ENCODE results near the gene TAF1A.

Gene TAF1A

GRCh38 chr1:222561656-222562055, 28.1 kb downstream of the TAF1A start:
- DNase-seq: no peak
- H3K36me3 ChIP-seq (ENCODE audit: control insufficient read depth, insufficient read depth, low read length): peaks cover 13% of the 10 kb centered on the region
- H3K27me3 ChIP-seq (replicated peaks; ENCODE audit: control insufficient read depth, insufficient read depth, low read length, poor library complexity, severe bottlenecking): no peaks in the 10 kb centered on the region
- H3K4me3 ChIP-seq (ENCODE audit: insufficient read depth, low read depth, low read length, poor library complexity, severe bottlenecking): no peak overlapping the region
- no peaks in the 10 kb centered on the region for H3K9me3 ChIP-seq (ENCODE audit: control insufficient read depth, low read length)
- H3K4me1 ChIP-seq (ENCODE audit: control insufficient read depth, insufficient read depth, low read length, poor library complexity, severe bottlenecking): no peaks in the 10 kb centered on the region
- no peak overlapping the region for H3K27ac ChIP-seq (ENCODE audit: insufficient read depth, low read length, poor library complexity, severe bottlenecking)

GRCh38 chr1:222557574-222557973, 32.2 kb downstream of the TAF1A start:
- Histone ChIP-seq H3K27ac (ENCODE audit: insufficient read depth, low read length, poor library complexity, severe bottlenecking) (no peak overlapping the region), H3K4me1 (ENCODE audit: control insufficient read depth, insufficient read depth, low read length, poor library complexity, severe bottlenecking) (no peaks in the 10 kb centered on the region), H3K9me3 (ENCODE audit: control insufficient read depth, low read length) (no peaks in the 10 kb centered on the region), H3K4me3 (ENCODE audit: insufficient read depth, low read depth, low read length, poor library complexity, severe bottlenecking) (no peak overlapping the region), H3K36me3 (ENCODE audit: control insufficient read depth, insufficient read depth, low read length) (peaks cover 13% of the 10 kb centered on the region), H3K27me3 (replicated peaks; ENCODE audit: control insufficient read depth, insufficient read depth, low read length, poor library complexity, severe bottlenecking) (no peaks in the 10 kb centered on the region)
- DNase-seq: no peak

GRCh38 chr1:222557148-222557547, 32.6 kb downstream of the TAF1A start:
- Histone ChIP-seq H3K27me3 (replicated peaks; ENCODE audit: control insufficient read depth, insufficient read depth, low read length, poor library complexity, severe bottlenecking) (no peaks in the 10 kb centered on the region), H3K27ac (ENCODE audit: insufficient read depth, low read length, poor library complexity, severe bottlenecking) (no peak overlapping the region), H3K36me3 (ENCODE audit: control insufficient read depth, insufficient read depth, low read length) (peaks cover 13% of the 10 kb centered on the region), H3K9me3 (ENCODE audit: control insufficient read depth, low read length) (no peaks in the 10 kb centered on the region), H3K4me3 (ENCODE audit: insufficient read depth, low read depth, low read length, poor library complexity, severe bottlenecking) (no peak overlapping the region), H3K4me1 (ENCODE audit: control insufficient read depth, insufficient read depth, low read length, poor library complexity, severe bottlenecking) (no peaks in the 10 kb centered on the region)
- no peak for DNase-seq

- H3K36me3 ChIP-seq (ENCODE audit: control insufficient read depth, insufficient read depth, low read length): peaks cover 8% of the 10 kb centered on the region
- no peaks in the 10 kb centered on the region for H3K9me3 ChIP-seq (ENCODE audit: control insufficient read depth, low read length)
- DNase-seq: no peak
- no peak overlapping the region for H3K4me3 ChIP-seq (ENCODE audit: insufficient read depth, low read depth, low read length, poor library complexity, severe bottlenecking)
- no peak overlapping the region for H3K27ac ChIP-seq (ENCODE audit: insufficient read depth, low read length, poor library complexity, severe bottlenecking)
- no peaks in the 10 kb centered on the region for H3K4me1 ChIP-seq (ENCODE audit: control insufficient read depth, insufficient read depth, low read length, poor library complexity, severe bottlenecking)
- no peaks in the 10 kb centered on the region for H3K27me3 ChIP-seq (replicated peaks; ENCODE audit: control insufficient read depth, insufficient read depth, low read length, poor library complexity, severe bottlenecking)
Observed at GRCh38 chr1:222555992-222556615, 33.6 kb downstream of the TAF1A start.

- Histone ChIP-seq H3K27me3 (replicated peaks; ENCODE audit: control insufficient read depth, insufficient read depth, low read length, poor library complexity, severe bottlenecking) (no peaks in the 10 kb centered on the region), H3K4me1 (ENCODE audit: control insufficient read depth, insufficient read depth, low read length, poor library complexity, severe bottlenecking) (no peaks in the 10 kb centered on the region), H3K4me3 (ENCODE audit: insufficient read depth, low read depth, low read length, poor library complexity, severe bottlenecking) (no peak overlapping the region), H3K9me3 (ENCODE audit: control insufficient read depth, low read length) (no peaks in the 10 kb centered on the region), H3K36me3 (ENCODE audit: control insufficient read depth, insufficient read depth, low read length) (no peaks in the 10 kb centered on the region), H3K27ac (ENCODE audit: insufficient read depth, low read length, poor library complexity, severe bottlenecking) (no peak overlapping the region)
- no peak for DNase-seq
Observed at GRCh38 chr1:222554177-222554576, 35.6 kb downstream of the TAF1A start.

GRCh38 chr1:222552882-222553281, 36.9 kb downstream of the TAF1A start:
- no peak overlapping the region for H3K27ac ChIP-seq (ENCODE audit: insufficient read depth, low read length, poor library complexity, severe bottlenecking)
- DNase-seq: no peak

GRCh38 chr1:222547944-222548671, 41.6 kb downstream of the TAF1A start, which contains the start of gene HHIPL2:
Gene HHIPL2, minus strand, starts transcription at chr1:222548104. Its CDS starts 60 bp downstream, at chr1:222548044.
- H3K9me3 ChIP-seq (ENCODE audit: control insufficient read depth, low read length): no peaks in the 10 kb centered on the region
- peaks cover 3% of the 10 kb centered on the region for H3K27me3 ChIP-seq (replicated peaks; ENCODE audit: control insufficient read depth, insufficient read depth, low read length, poor library complexity, severe bottlenecking)
- H3K4me1 ChIP-seq (ENCODE audit: control insufficient read depth, insufficient read depth, low read length, poor library complexity, severe bottlenecking): no peaks in the 10 kb centered on the region
- H3K4me3 ChIP-seq (ENCODE audit: insufficient read depth, low read depth, low read length, poor library complexity, severe bottlenecking): no peak within 1 kb of the TSS
- H3K27ac ChIP-seq (ENCODE audit: insufficient read depth, low read length, poor library complexity, severe bottlenecking): no peak within 1 kb of the TSS
- DNase-seq: no peak
- H3K36me3 ChIP-seq (ENCODE audit: control insufficient read depth, insufficient read depth, low read length): no peaks in the 10 kb centered on the region

More at GRCh38 chr1:222552882-222553281, 36.9 kb downstream of the TAF1A start:
- H3K4me3 ChIP-seq (ENCODE audit: insufficient read depth, low read depth, low read length, poor library complexity, severe bottlenecking): no peak overlapping the region
- no peaks in the 10 kb centered on the region for H3K9me3 ChIP-seq (ENCODE audit: control insufficient read depth, low read length)
- H3K36me3 ChIP-seq (ENCODE audit: control insufficient read depth, insufficient read depth, low read length): no peaks in the 10 kb centered on the region
- no peaks in the 10 kb centered on the region for H3K4me1 ChIP-seq (ENCODE audit: control insufficient read depth, insufficient read depth, low read length, poor library complexity, severe bottlenecking)
- no peaks in the 10 kb centered on the region for H3K27me3 ChIP-seq (replicated peaks; ENCODE audit: control insufficient read depth, insufficient read depth, low read length, poor library complexity, severe bottlenecking)

- H3K4me3 ChIP-seq (ENCODE audit: insufficient read depth, low read depth, low read length, poor library complexity, severe bottlenecking): no peak overlapping the region
- no peak for DNase-seq
- no peaks in the 10 kb centered on the region for H3K36me3 ChIP-seq (ENCODE audit: control insufficient read depth, insufficient read depth, low read length)
- peaks cover 3% of the 10 kb centered on the region for H3K27me3 ChIP-seq (replicated peaks; ENCODE audit: control insufficient read depth, insufficient read depth, low read length, poor library complexity, severe bottlenecking)
- no peaks in the 10 kb centered on the region for H3K9me3 ChIP-seq (ENCODE audit: control insufficient read depth, low read length)
- H3K27ac ChIP-seq (ENCODE audit: insufficient read depth, low read length, poor library complexity, severe bottlenecking): no peak overlapping the region
- no peaks in the 10 kb centered on the region for H3K4me1 ChIP-seq (ENCODE audit: control insufficient read depth, insufficient read depth, low read length, poor library complexity, severe bottlenecking)
Observed at GRCh38 chr1:222547260-222547614, 42.5 kb downstream of the TAF1A start.

- H3K27ac ChIP-seq (ENCODE audit: insufficient read depth, low read length, poor library complexity, severe bottlenecking): no peak overlapping the region
- H3K27me3 ChIP-seq (replicated peaks; ENCODE audit: control insufficient read depth, insufficient read depth, low read length, poor library complexity, severe bottlenecking): peaks cover 3% of the 10 kb centered on the region
- no peak overlapping the region for H3K4me3 ChIP-seq (ENCODE audit: insufficient read depth, low read depth, low read length, poor library complexity, severe bottlenecking)
- no peaks in the 10 kb centered on the region for H3K9me3 ChIP-seq (ENCODE audit: control insufficient read depth, low read length)
- DNase-seq: no peak
- no peaks in the 10 kb centered on the region for H3K4me1 ChIP-seq (ENCODE audit: control insufficient read depth, insufficient read depth, low read length, poor library complexity, severe bottlenecking)
- no peaks in the 10 kb centered on the region for H3K36me3 ChIP-seq (ENCODE audit: control insufficient read depth, insufficient read depth, low read length)
Observed at GRCh38 chr1:222546548-222547259, 43.0 kb downstream of the TAF1A start.

- H3K4me1 ChIP-seq (ENCODE audit: control insufficient read depth, insufficient read depth, low read length, poor library complexity, severe bottlenecking): no peaks in the 10 kb centered on the region
- no peaks in the 10 kb centered on the region for H3K9me3 ChIP-seq (ENCODE audit: control insufficient read depth, low read length)
- no peaks in the 10 kb centered on the region for H3K36me3 ChIP-seq (ENCODE audit: control insufficient read depth, insufficient read depth, low read length)
- H3K27ac ChIP-seq (ENCODE audit: insufficient read depth, low read length, poor library complexity, severe bottlenecking): no peak overlapping the region
- no peak overlapping the region for H3K4me3 ChIP-seq (ENCODE audit: insufficient read depth, low read depth, low read length, poor library complexity, severe bottlenecking)
- DNase-seq: no peak
- peaks cover 3% of the 10 kb centered on the region for H3K27me3 ChIP-seq (replicated peaks; ENCODE audit: control insufficient read depth, insufficient read depth, low read length, poor library complexity, severe bottlenecking)
Observed at GRCh38 chr1:222546091-222546490, 43.6 kb downstream of the TAF1A start.

Data from effector memory CD4-positive, alpha-beta T cell (primary cell).